ENCODE measurements around the gene ZNF689.

Gene ZNF689

DNA sequence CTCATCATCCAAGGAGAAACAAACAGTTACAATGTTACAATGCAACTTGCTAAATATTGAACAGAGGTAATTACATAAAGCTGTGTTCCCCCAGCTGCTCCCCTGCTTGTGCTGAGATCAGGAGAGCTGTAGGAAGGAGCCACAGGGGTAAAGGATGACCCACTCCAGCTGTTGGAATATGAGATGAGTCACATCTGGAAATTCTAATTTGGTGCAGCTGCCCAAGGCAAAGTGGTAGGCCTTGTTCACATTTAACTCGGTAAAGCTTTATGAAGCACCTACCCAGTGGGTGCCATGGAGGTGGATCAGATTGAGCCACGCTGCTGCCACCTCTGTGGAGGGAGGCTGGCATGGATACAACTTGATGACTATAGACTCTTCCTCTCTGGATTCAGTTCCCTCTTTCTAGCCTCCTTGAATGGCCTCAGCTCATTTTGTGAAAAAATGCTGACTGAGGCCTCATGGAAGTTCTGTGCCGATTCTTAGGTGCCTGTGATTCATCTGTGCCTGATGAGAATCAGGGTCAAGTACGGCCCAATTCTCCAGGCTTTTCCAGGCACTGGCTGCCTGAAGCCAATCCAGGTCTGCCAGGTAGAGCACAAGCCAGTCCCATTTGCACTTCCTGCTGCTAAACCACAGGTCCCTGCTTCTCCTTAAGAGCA is 7.4 kb downstream of the ZNF689 start:
- H3K27ac ChIP-seq (ENCODE audit: low read length, poor library complexity, severe bottlenecking), result no peak overlapping the region
- no peak overlapping the region for H4K91ac ChIP-seq (ENCODE audit: low read length)
- H2BK12ac ChIP-seq (ENCODE audit: low read length in 2 of 2), result no peak overlapping the region
- no peak overlapping the region for H2BK120ac ChIP-seq (ENCODE audit: low read depth, low read length)
- no peaks in the 10 kb centered on the region for H3K9me3 ChIP-seq (ENCODE audit: control insufficient read depth, low read length)
- H3K23ac ChIP-seq (ENCODE audit: low read length in 2 of 2), result no peak overlapping the region
- no peak overlapping the region for H2BK15ac ChIP-seq (ENCODE audit: low read depth, poor library complexity, severe bottlenecking)
- H3K36me3 ChIP-seq (ENCODE audit: control insufficient read depth in 1 of 2, insufficient read depth in 2 of 2, low read depth in 1 of 2, low read length in 2 of 2), result peaks cover 38% of the 10 kb centered on the region in 2 experiments
- DNase-seq, result peak; percentile 29
- peaks cover 19% of the 10 kb centered on the region for H3K79me1 ChIP-seq (replicated peaks; ENCODE audit: low read length, poor library complexity, severe bottlenecking)
- H3K9ac ChIP-seq (ENCODE audit: low read length), result peak overlapping the region; percentile 43
- no peak overlapping the region for H3K4me3 ChIP-seq (ENCODE audit: insufficient read depth in 1 of 2, low read depth in 1 of 2, low read length in 2 of 2)
- H3K4ac ChIP-seq (ENCODE audit: low read depth in 1 of 2, low read length in 2 of 2), result no peak overlapping the region
- H3K27me3 ChIP-seq (ENCODE audit: control insufficient read depth in 1 of 2, insufficient read depth in 1 of 2, low read length in 2 of 2), result no peaks in the 10 kb centered on the region
- no peaks in the 10 kb centered on the region for H3K4me1 ChIP-seq (ENCODE audit: control insufficient read depth, insufficient read depth, low read depth, low read length)
- 79% methylated on average over 4 of the region's 4 CpGs for WGBS
- no peak overlapping the region for H2AFZ ChIP-seq (ENCODE audit: low read depth, low read length)
- no peak overlapping the region for H3K4me2 ChIP-seq (ENCODE audit: low read length, poor library complexity, severe bottlenecking)
- no peak overlapping the region for H2AK5ac ChIP-seq (ENCODE audit: low read length, severe bottlenecking)
- H2BK5ac ChIP-seq (ENCODE audit: low read depth, low read length, poor library complexity, severe bottlenecking), result no peak overlapping the region
- H3K14ac ChIP-seq (ENCODE audit: low read length in 2 of 2), result no peak overlapping the region
- H3K18ac ChIP-seq (ENCODE audit: low read depth in 1 of 2, low read length in 2 of 2), result no peak overlapping the region
- H4K8ac ChIP-seq (ENCODE audit: low read length), result no peak overlapping the region

DNA sequence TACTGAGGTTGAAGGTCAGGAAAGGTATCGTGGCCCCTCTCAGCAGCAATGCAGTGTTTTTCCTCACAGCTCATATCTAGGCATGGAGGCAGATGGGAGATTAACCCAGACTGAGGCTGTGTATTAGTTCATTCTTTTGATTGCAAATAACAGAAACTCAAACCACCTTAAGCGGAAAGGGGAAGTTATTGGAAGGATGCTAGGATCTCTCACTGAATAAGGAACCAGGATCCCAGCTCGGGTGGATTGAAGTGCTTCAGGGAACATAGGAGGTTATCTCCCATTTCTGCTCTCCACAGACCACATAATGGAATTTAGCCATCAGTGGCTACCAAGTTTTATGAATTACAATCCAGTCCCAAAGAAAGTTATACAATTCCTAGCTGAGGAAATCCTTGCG is 8.2 kb downstream of the ZNF689 start:
- no peak overlapping the region for H4K8ac ChIP-seq (ENCODE audit: low read length)
- no peak overlapping the region for H2BK5ac ChIP-seq (ENCODE audit: low read depth, low read length, poor library complexity, severe bottlenecking)
- no peak overlapping the region for H2BK120ac ChIP-seq (ENCODE audit: low read depth, low read length)
- no peak overlapping the region for H3K4me2 ChIP-seq (ENCODE audit: low read length, poor library complexity, severe bottlenecking)
- H2BK15ac ChIP-seq (ENCODE audit: low read depth, poor library complexity, severe bottlenecking), result no peak overlapping the region
- DNase-seq, result no peak
- H2BK12ac ChIP-seq (ENCODE audit: low read length in 2 of 2), result no peak overlapping the region
- 94% methylated on average over 2 of the region's 4 CpGs for WGBS
- no peak overlapping the region for H2AFZ ChIP-seq (ENCODE audit: low read depth, low read length)
- H3K23ac ChIP-seq (ENCODE audit: low read length in 2 of 2), result no peak overlapping the region
- H3K27ac ChIP-seq (ENCODE audit: low read length, poor library complexity, severe bottlenecking), result no peak overlapping the region
- peaks cover 32 to 33% of the 10 kb centered on the region in 2 experiments for H3K36me3 ChIP-seq (ENCODE audit: control insufficient read depth in 1 of 2, insufficient read depth in 2 of 2, low read depth in 1 of 2, low read length in 2 of 2)
- H3K4ac ChIP-seq (ENCODE audit: low read depth in 1 of 2, low read length in 2 of 2), result no peak overlapping the region
- H3K18ac ChIP-seq (ENCODE audit: low read depth in 1 of 2, low read length in 2 of 2), result no peak overlapping the region
- no peaks in the 10 kb centered on the region for H3K4me1 ChIP-seq (ENCODE audit: control insufficient read depth, insufficient read depth, low read depth, low read length)
- peaks cover 18% of the 10 kb centered on the region for H3K79me1 ChIP-seq (replicated peaks; ENCODE audit: low read length, poor library complexity, severe bottlenecking)
- no peak overlapping the region for H3K14ac ChIP-seq (ENCODE audit: low read length in 2 of 2)
- H4K91ac ChIP-seq (ENCODE audit: low read length), result no peak overlapping the region
- H3K9ac ChIP-seq (ENCODE audit: low read length), result peak overlapping the region; percentile 43
- H3K9me3 ChIP-seq (ENCODE audit: control insufficient read depth, low read length), result no peaks in the 10 kb centered on the region
- H3K4me3 ChIP-seq (ENCODE audit: insufficient read depth in 1 of 2, low read depth in 1 of 2, low read length in 2 of 2), result no peak overlapping the region
- H3K27me3 ChIP-seq (ENCODE audit: control insufficient read depth in 1 of 2, insufficient read depth in 1 of 2, low read length in 2 of 2), result no peaks in the 10 kb centered on the region
- H2AK5ac ChIP-seq (ENCODE audit: low read length, severe bottlenecking), result no peak overlapping the region

DNA sequence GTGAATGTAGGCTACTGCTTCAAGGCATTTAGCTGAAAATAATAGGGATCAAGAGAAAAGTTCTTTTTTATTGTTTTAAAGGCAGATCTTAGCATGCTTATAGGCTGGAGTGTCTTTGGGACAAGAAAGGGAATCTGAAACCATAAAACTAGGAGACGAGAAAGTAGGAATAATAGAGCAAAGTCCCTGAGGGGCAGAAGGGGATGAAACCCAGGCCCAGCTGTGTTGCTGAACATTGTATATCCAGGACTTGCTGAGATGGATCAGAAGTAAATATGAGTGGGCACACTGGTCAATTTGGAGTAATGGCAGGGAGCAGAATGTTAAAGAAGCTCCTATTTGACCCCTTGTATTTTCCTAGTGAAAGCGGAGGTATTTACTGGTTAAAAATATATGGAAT is 9.3 kb downstream of the ZNF689 start:
- no peak for DNase-seq
- H2BK5ac ChIP-seq (ENCODE audit: low read depth, low read length, poor library complexity, severe bottlenecking), result no peak overlapping the region
- no peak overlapping the region for H3K27ac ChIP-seq (ENCODE audit: low read length, poor library complexity, severe bottlenecking)
- H2BK15ac ChIP-seq (ENCODE audit: low read depth, poor library complexity, severe bottlenecking), result no peak overlapping the region
- H2BK120ac ChIP-seq (ENCODE audit: low read depth, low read length), result no peak overlapping the region
- H3K9ac ChIP-seq (ENCODE audit: low read length), result no peak overlapping the region
- peaks cover 15% of the 10 kb centered on the region for H3K79me1 ChIP-seq (replicated peaks; ENCODE audit: low read length, poor library complexity, severe bottlenecking)
- no peak overlapping the region for H2BK12ac ChIP-seq (ENCODE audit: low read length in 2 of 2)
- no peak overlapping the region for H3K4me3 ChIP-seq (ENCODE audit: insufficient read depth in 1 of 2, low read depth in 1 of 2, low read length in 2 of 2)
- H3K4me1 ChIP-seq (ENCODE audit: control insufficient read depth, insufficient read depth, low read depth, low read length), result no peaks in the 10 kb centered on the region
- H2AFZ ChIP-seq (ENCODE audit: low read depth, low read length), result no peak overlapping the region
- H3K36me3 ChIP-seq (ENCODE audit: control insufficient read depth in 1 of 2, insufficient read depth in 2 of 2, low read depth in 1 of 2, low read length in 2 of 2), result peaks cover 23 to 31% of the 10 kb centered on the region in 2 experiments
- no peak overlapping the region for H4K8ac ChIP-seq (ENCODE audit: low read length)
- H4K91ac ChIP-seq (ENCODE audit: low read length), result no peak overlapping the region
- H3K14ac ChIP-seq (ENCODE audit: low read length in 2 of 2), result no peak overlapping the region
- no peak overlapping the region for H3K4me2 ChIP-seq (ENCODE audit: low read length, poor library complexity, severe bottlenecking)
- WGBS, result 99% methylated on average over 2 of the region's 2 CpGs
- no peaks in the 10 kb centered on the region for H3K9me3 ChIP-seq (ENCODE audit: control insufficient read depth, low read length)
- no peak overlapping the region for H3K4ac ChIP-seq (ENCODE audit: low read depth in 1 of 2, low read length in 2 of 2)
- no peak overlapping the region for H3K23ac ChIP-seq (ENCODE audit: low read length in 2 of 2)
- H2AK5ac ChIP-seq (ENCODE audit: low read length, severe bottlenecking), result no peak overlapping the region
- no peaks in the 10 kb centered on the region for H3K27me3 ChIP-seq (ENCODE audit: control insufficient read depth in 1 of 2, insufficient read depth in 1 of 2, low read length in 2 of 2)
- H3K18ac ChIP-seq (ENCODE audit: low read depth in 1 of 2, low read length in 2 of 2), result no peak overlapping the region

DNA sequence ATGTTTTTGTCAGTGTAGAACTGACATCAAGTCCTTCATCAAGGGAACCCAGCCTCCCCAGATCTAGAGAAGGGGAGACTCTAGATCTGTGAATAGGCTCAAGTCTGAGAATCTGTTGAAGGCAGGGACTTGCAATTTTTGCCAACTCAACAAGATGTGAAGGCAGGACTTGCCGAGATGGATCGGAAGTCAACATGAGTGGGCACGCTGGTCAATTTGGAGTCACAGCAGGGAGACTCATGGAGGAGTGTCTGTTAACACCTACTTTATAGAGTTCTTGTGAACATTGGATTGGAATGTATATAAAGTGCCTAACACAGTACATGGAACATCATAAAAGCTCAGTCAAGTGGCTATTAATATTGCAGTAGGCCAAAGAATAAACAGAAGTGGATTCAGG is 10.0 kb downstream of the ZNF689 start:
- Histone ChIP-seq H3K4ac (ENCODE audit: low read depth in 1 of 2, low read length in 2 of 2) (no peak overlapping the region), H3K4me1 (ENCODE audit: control insufficient read depth, insufficient read depth, low read depth, low read length) (no peaks in the 10 kb centered on the region), H3K9me3 (ENCODE audit: control insufficient read depth, low read length) (no peaks in the 10 kb centered on the region), H2BK120ac (ENCODE audit: low read depth, low read length) (no peak overlapping the region), H2AK5ac (ENCODE audit: low read length, severe bottlenecking) (no peak overlapping the region), H4K8ac (ENCODE audit: low read length) (no peak overlapping the region), H2BK12ac (ENCODE audit: low read length in 2 of 2) (no peak overlapping the region), H3K18ac (ENCODE audit: low read depth in 1 of 2, low read length in 2 of 2) (no peak overlapping the region), H3K4me3 (ENCODE audit: insufficient read depth in 1 of 2, low read depth in 1 of 2, low read length in 2 of 2) (no peak overlapping the region), H2BK15ac (ENCODE audit: low read depth, poor library complexity, severe bottlenecking) (no peak overlapping the region), H3K9ac (ENCODE audit: low read length) (no peak overlapping the region), H3K23ac (ENCODE audit: low read length in 2 of 2) (no peak overlapping the region), H2BK5ac (ENCODE audit: low read depth, low read length, poor library complexity, severe bottlenecking) (no peak overlapping the region), H3K36me3 (ENCODE audit: control insufficient read depth in 1 of 2, insufficient read depth in 2 of 2, low read depth in 1 of 2, low read length in 2 of 2) (peaks cover 19 to 25% of the 10 kb centered on the region in 2 experiments), H3K27ac (ENCODE audit: low read length, poor library complexity, severe bottlenecking) (no peak overlapping the region), H2AFZ (ENCODE audit: low read depth, low read length) (no peak overlapping the region), H3K27me3 (ENCODE audit: control insufficient read depth in 1 of 2, insufficient read depth in 1 of 2, low read length in 2 of 2) (no peaks in the 10 kb centered on the region), H3K14ac (ENCODE audit: low read length in 2 of 2) (no peak overlapping the region), H3K4me2 (ENCODE audit: low read length, poor library complexity, severe bottlenecking) (no peak overlapping the region), H4K91ac (ENCODE audit: low read length) (no peak overlapping the region), H3K79me1 (replicated peaks; ENCODE audit: low read length, poor library complexity, severe bottlenecking) (peaks cover 14% of the 10 kb centered on the region)
- DNase-seq, result no peak
- WGBS, result 100% methylated on average over 3 of the region's 3 CpGs
